Left lung (tissue), 10 donors: ENCODE results near the gene EPB41. TPM values are rescaled to one million over a fixed set of nuclear protein-coding genes. Genes with fewer than 3 reads are reported as not detected.
"Not testable (repeated sequence)": the region's sequence is repeated elsewhere in the genome, so short reads cannot be mapped to it uniquely, and the experiment has no call there.

Experiments used
- ATAC-seq: fragments of 200-7000 bp; cut with Tn5 transposase; one replicate; pipeline ENCODE4 v1.9.1; 2020; ENCODE audit warnings: moderate library complexity
- DNase-seq, 4 donors: peaks; one replicate each; pipeline ENCODE4 v3.0.0-alpha.2; 2013 to 2020
- H3K27ac ChIP-seq, 2 donors: fragments of 200-600 bp; sonication (generic) in 1 of 2; one replicate each; pipeline versions ENCODE4 v1.5.0 to v1.8.0; 2020 to 2021
- H3K27me3 ChIP-seq, 2 donors: fragments of 200-600 bp; sonication (generic) in 1 of 2; one replicate each; pipeline versions ENCODE4 v1.5.0 to v1.8.0; 2020 to 2021
- H3K36me3 ChIP-seq, 2 donors: fragments of 200-600 bp; sonication (generic) in 1 of 2; one replicate each; pipeline versions ENCODE4 v1.5.0 to v1.8.0; 2020 to 2021
- H3K4me1 ChIP-seq, 2 donors: fragments of 200-600 bp; one replicate each; pipeline ENCODE4 v1.8.0; 2021
- H3K4me3 ChIP-seq, 2 donors: fragments of 200-600 bp; sonication (generic) in 1 of 2; one replicate each; pipeline versions ENCODE4 v1.5.0 to v1.8.0; 2020 to 2021; ENCODE audit warnings: mild to moderate bottlenecking in 1 of 2
- H3K9me3 ChIP-seq, 2 donors: fragments of 200-600 bp; sonication (generic) in 1 of 2; one replicate each; pipeline versions ENCODE4 v1.5.0 to v1.8.0; 2020 to 2021
- intact Hi-C, 2 donors: fragments of 100-400 bp; cut with DNase I; formaldehyde crosslinking; loops; one replicate each; pipeline versions ENCODE4 v1.11.2 to v1.14.2; 2022
- polyA plus RNA-seq, 6 donors: library from polyadenylated mRNA; unstranded; fragments of 120-200 nt; gene quantifications; one replicate each; pipeline ENCODE4 v1.2.1, GENCODE V29; 2013; ENCODE audit not compliant: insufficient read length in 6 of 6
- total RNA-seq, 2 donors: library from RNA; stranded (reverse); fragmentation: NEBNext Ultra II Directional; extraction: Animal tissue kit (Norgen Biotek cat#: 25700); gene quantifications; one replicate each; pipeline ENCODE4 v1.2.1, GENCODE V29; 2021
- TF ChIP-seq, protein P1 (sequence below), 2 donors: fragments of 200-600 bp; sonication (generic) in 1 of 2; IDR thresholded peaks; one replicate each; pipeline versions ENCODE4 v1.5.0 to v1.8.0; 2021; ENCODE audit warnings: antibody characterized with exemption in 2 of 2
- donor health status: DM: no; HTN: yes; CAD: no.
- donor health status: DM: no; HTN: no; CAD: no.

Gene EPB41
- total and polyA plus RNA-seq, 8 donors: 41.4 to 56.1 (median 45.7) TPM

- TF ChIP-seq, protein P1, sequence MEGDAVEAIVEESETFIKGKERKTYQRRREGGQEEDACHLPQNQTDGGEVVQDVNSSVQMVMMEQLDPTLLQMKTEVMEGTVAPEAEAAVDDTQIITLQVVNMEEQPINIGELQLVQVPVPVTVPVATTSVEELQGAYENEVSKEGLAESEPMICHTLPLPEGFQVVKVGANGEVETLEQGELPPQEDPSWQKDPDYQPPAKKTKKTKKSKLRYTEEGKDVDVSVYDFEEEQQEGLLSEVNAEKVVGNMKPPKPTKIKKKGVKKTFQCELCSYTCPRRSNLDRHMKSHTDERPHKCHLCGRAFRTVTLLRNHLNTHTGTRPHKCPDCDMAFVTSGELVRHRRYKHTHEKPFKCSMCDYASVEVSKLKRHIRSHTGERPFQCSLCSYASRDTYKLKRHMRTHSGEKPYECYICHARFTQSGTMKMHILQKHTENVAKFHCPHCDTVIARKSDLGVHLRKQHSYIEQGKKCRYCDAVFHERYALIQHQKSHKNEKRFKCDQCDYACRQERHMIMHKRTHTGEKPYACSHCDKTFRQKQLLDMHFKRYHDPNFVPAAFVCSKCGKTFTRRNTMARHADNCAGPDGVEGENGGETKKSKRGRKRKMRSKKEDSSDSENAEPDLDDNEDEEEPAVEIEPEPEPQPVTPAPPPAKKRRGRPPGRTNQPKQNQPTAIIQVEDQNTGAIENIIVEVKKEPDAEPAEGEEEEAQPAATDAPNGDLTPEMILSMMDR (IDR thresholded peaks at IDR 0.05): no peak
- intact Hi-C loops: no loop called here
These were observed 129.1 kb downstream of the EPB41 start for GRCh38 chr1:29043274-29043965.

GRCh38 chr1:29044010-29044409, 129.6 kb downstream of the EPB41 start:
- H3K36me3 ChIP-seq: peaks cover 0 to 34% of the 10 kb centered on the region in 2 donors
- intact Hi-C loops: no loop called here
- no peaks in the 10 kb centered on the region for H3K4me1 ChIP-seq
- H3K9me3 ChIP-seq: no peaks in the 10 kb centered on the region
- DNase-seq: no peak
- ATAC-seq: no peak
- no peak overlapping the region for H3K4me3 ChIP-seq
- H3K27ac ChIP-seq: no peak overlapping the region
- H3K27me3 ChIP-seq: no peaks in the 10 kb centered on the region
- TF ChIP-seq, protein P1 (IDR thresholded peaks at IDR 0.05): no peak

More at GRCh38 chr1:29043274-29043965, 129.1 kb downstream of the EPB41 start:
- no peaks in the 10 kb centered on the region for H3K4me1 ChIP-seq
- H3K36me3 ChIP-seq: peaks cover 0 to 34% of the 10 kb centered on the region in 2 donors
- no peak overlapping the region for H3K27ac ChIP-seq
- no peaks in the 10 kb centered on the region for H3K9me3 ChIP-seq
- H3K27me3 ChIP-seq: no peaks in the 10 kb centered on the region
- DNase-seq (peak in 2 of 4 donors; percentile 51 to 64), ATAC-seq (no peak)
- H3K4me3 ChIP-seq: no peak overlapping the region

DNA sequence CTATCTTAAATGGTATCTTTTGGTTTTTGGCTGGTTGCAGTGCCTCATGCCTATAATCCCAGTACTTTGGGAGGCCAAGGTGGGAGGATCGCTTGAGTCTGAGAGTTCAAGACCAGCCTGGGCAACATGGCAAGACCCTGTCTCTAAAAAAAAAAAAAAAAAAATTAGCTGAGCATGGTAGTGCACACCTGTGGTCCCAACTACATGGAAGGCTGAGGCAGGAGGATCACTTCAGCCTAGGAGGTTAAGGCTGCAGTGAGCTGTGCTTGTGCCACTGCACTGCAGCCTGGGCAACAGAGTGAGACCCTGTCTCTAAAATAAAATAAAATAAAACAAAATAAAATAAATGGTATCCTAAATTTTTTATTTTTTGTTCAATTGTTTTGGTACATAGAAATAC, 131.3 kb downstream of the EPB41 start:
- H3K9me3 ChIP-seq, H3K4me1 ChIP-seq, H3K27me3 ChIP-seq, ATAC-seq, intact Hi-C loops, H3K4me3 ChIP-seq, H3K27ac ChIP-seq, DNase-seq: not testable (repeated sequence)
- H3K36me3 ChIP-seq: peaks cover 0 to 18% of the 10 kb centered on the region in 2 donors

GRCh38 chr1:29047142-29047541, 132.8 kb downstream of the EPB41 start:
- Histone ChIP-seq H3K4me3 (no peak overlapping the region), H3K9me3 (no peaks in the 10 kb centered on the region), H3K27ac (no peak overlapping the region), H3K4me1 (no peaks in the 10 kb centered on the region), H3K36me3 (peaks cover 0 to 7% of the 10 kb centered on the region in 2 donors), H3K27me3 (no peaks in the 10 kb centered on the region)
- TF ChIP-seq, protein P1 (IDR thresholded peaks at IDR 0.05): no peak
- intact Hi-C loops: no loop called here
- no peak for ATAC-seq
- no peak for DNase-seq

- TF ChIP-seq, protein P1 (IDR thresholded peaks at IDR 0.05): no peak
- Histone ChIP-seq H3K27me3 (no peaks in the 10 kb centered on the region), H3K36me3 (peaks cover 0 to 26% of the 10 kb centered on the region in 2 donors), H3K27ac (no peak overlapping the region), H3K4me1 (no peaks in the 10 kb centered on the region), H3K9me3 (no peaks in the 10 kb centered on the region), H3K4me3 (no peak overlapping the region)
- ATAC-seq (no peak), DNase-seq (no peak)
- intact Hi-C loops: no loop called here
These were observed 135.8 kb downstream of the EPB41 start for GRCh38 chr1:29050166-29050565.

GRCh38 chr1:29052100-29052499, 137.7 kb downstream of the EPB41 start:
- TF ChIP-seq, protein P1 (IDR thresholded peaks at IDR 0.05): no peak
- Histone ChIP-seq H3K4me3 (no peak overlapping the region), H3K9me3 (no peaks in the 10 kb centered on the region), H3K4me1 (no peaks in the 10 kb centered on the region), H3K27ac (no peak overlapping the region), H3K36me3 (peaks cover 0 to 27% of the 10 kb centered on the region in 2 donors), H3K27me3 (no peaks in the 10 kb centered on the region)
- DNase-seq (no peak), ATAC-seq (no peak)
- intact Hi-C loops: no loop called here
